Type B pancreatic cell (in vitro differentiated cells): Measurements from ENCODE around the gene ANKRD33B. TPM values are rescaled to one million over a fixed set of nuclear protein-coding genes. Genes with fewer than 3 reads are reported as not detected.
"Not testable (repeated sequence)": the region's sequence is repeated elsewhere in the genome, so short reads cannot be mapped to it uniquely, and the experiment has no call there.

Experiments
- DNase-seq: peaks from one replicate; pipeline ENCODE4 v3.0.0; 2021; ENCODE audit warnings: mixed read lengths; ENCODE audit not compliant: unreplicated experiment; ENCODE audit errors: extremely low spot score
- H3K27ac Mint-ChIP-seq: 2 replicates; pipeline ENCODE4 v1.8.0; 2021; ENCODE audit warnings: mild to moderate bottlenecking, mixed read lengths
- H3K27me3 Mint-ChIP-seq: 2 replicates; pipeline ENCODE4 v1.8.0; 2021; ENCODE audit warnings: mixed read lengths
- H3K36me3 Mint-ChIP-seq: 2 replicates; pipeline ENCODE4 v1.8.0; 2021; ENCODE audit warnings: mixed read lengths
- H3K4me1 Mint-ChIP-seq: one replicate; pipeline ENCODE4 v1.8.0; 2021; ENCODE audit warnings: mixed read lengths; ENCODE audit not compliant: unreplicated experiment
- H3K4me3 Mint-ChIP-seq: 2 replicates; pipeline ENCODE4 v1.8.0; 2021; ENCODE audit warnings: mild to moderate bottlenecking, mixed read lengths
- H3K9me3 Mint-ChIP-seq: 2 replicates; pipeline ENCODE4 v1.8.0; 2021; ENCODE audit warnings: mixed read lengths
- total RNA-seq: library from RNA; stranded (reverse); gene quantifications from 2 replicates; pipeline ENCODE4 v1.2.1, GENCODE V29; 2021; ENCODE audit warnings: low replicate concordance
- TF ChIP-seq, protein P1 (sequence below): fragments of 200-600 bp; sonication (generic); conservative IDR thresholded peaks from 2 replicates; pipeline ENCODE4 v1.5.0; 2021; ENCODE audit warnings: antibody characterized with exemption, mild to moderate bottlenecking

The ANKRD33B gene
- total RNA-seq, 1 donor from 2014 or later: 3.4 TPM

DNA sequence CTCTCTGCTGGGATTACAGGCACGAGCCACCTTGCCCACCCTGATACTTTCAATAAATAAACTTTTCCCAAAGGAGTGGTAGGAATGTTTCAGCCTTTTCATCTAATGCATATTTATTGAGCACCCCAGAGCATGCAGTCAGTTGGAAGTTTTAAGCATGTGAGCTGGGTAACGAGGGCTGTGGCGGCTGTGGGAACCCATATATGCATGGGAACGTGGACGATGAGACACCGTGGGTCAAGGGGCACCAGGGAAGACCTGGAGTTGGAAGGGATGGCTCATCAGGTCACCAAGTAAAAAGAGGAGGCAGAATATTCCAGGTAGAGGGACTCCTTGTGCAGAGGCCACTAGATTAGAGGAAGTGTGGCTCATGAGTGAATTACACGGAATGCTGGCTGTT, 64.7 kb downstream of the ANKRD33B start:
- no peak for DNase-seq
- H3K36me3 Mint-ChIP-seq: no peaks in the 10 kb centered on the region
- H3K27ac Mint-ChIP-seq: no peak overlapping the region
- no peaks in the 10 kb centered on the region for H3K9me3 Mint-ChIP-seq
- peaks cover 5% of the 10 kb centered on the region for H3K27me3 Mint-ChIP-seq
- TF ChIP-seq, protein P1, sequence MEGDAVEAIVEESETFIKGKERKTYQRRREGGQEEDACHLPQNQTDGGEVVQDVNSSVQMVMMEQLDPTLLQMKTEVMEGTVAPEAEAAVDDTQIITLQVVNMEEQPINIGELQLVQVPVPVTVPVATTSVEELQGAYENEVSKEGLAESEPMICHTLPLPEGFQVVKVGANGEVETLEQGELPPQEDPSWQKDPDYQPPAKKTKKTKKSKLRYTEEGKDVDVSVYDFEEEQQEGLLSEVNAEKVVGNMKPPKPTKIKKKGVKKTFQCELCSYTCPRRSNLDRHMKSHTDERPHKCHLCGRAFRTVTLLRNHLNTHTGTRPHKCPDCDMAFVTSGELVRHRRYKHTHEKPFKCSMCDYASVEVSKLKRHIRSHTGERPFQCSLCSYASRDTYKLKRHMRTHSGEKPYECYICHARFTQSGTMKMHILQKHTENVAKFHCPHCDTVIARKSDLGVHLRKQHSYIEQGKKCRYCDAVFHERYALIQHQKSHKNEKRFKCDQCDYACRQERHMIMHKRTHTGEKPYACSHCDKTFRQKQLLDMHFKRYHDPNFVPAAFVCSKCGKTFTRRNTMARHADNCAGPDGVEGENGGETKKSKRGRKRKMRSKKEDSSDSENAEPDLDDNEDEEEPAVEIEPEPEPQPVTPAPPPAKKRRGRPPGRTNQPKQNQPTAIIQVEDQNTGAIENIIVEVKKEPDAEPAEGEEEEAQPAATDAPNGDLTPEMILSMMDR: no peak
- no peak overlapping the region for H3K4me3 Mint-ChIP-seq
- H3K4me1 Mint-ChIP-seq: peaks cover 25% of the 10 kb centered on the region

DNA sequence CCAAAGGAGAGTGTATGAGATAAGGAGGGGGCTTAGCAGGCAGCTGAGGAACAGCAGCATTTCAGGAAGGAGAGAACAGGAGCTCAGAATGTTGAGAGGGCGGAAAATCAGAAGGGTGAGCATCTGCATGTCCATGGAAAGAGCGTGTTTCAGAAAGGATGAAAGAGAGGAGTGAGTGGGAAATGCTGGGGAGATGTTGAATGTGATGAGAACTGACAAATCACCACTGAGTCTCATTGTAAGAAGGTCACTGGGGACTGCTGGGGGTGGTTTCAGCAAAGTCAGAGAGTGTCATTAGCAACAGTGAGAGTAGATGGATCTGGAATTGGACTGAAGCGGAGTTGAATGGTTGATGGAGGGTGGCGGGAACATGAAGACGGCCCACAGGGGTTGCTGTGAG, 65.8 kb downstream of the ANKRD33B start:
- Mint-ChIP-seq H3K9me3 (no peaks in the 10 kb centered on the region), H3K4me3 (no peak overlapping the region), H3K27me3 (peaks cover 5% of the 10 kb centered on the region), H3K27ac (no peak overlapping the region), H3K4me1 (peaks cover 21% of the 10 kb centered on the region), H3K36me3 (no peaks in the 10 kb centered on the region)
- TF ChIP-seq, protein P1: no peak
- no peak for DNase-seq

DNA sequence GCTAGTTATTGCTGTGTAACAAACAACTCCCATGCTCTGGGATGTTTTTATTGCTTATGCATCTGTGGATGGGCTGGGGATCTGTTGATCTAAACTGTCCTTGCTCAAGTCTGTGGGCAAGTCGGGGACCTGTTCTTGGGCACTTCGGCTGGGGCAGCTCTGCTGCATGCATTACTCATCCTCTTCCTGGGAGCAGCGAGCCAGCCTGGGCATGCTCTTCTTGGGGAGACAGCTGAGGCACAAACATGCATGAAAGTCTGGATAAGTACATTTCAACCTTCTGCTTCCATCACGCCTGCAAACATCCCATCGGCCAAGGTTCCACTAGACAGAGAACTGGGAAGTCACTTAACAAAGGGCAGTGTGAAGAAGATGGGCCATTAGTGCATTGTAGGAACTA, 66.3 kb downstream of the ANKRD33B start:
- Mint-ChIP-seq H3K27ac (no peak overlapping the region), H3K4me1 (peaks cover 21% of the 10 kb centered on the region), H3K9me3 (no peaks in the 10 kb centered on the region), H3K27me3 (peaks cover 5% of the 10 kb centered on the region), H3K36me3 (no peaks in the 10 kb centered on the region), H3K4me3 (no peak overlapping the region)
- TF ChIP-seq, protein P1: no peak
- DNase-seq: no peak

DNA sequence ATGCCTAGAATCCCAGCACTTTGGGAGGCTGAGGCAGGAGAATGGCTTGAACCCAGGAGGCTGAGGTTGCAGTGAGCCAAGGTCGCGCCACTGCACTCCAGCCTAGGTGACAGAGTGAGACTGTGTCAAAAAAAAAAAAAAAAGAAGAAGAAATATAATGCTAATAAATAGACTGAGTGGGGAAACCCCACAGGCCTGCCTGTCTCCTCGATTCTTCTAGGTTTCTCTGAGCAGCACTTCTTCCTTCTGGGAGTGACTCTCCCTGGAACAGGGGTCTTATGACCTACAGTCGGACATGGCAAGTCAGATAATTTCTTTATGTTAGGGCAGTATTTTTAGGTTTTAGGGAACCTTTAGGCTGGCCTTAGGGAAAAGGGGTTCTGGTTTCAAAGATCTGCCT, 66.9 kb downstream of the ANKRD33B start:
- Mint-ChIP-seq H3K27ac (peak overlapping the region; percentile 41), H3K4me1 (peaks cover 21% of the 10 kb centered on the region), H3K27me3 (peaks cover 10% of the 10 kb centered on the region)
- H3K4me3 Mint-ChIP-seq, H3K36me3 Mint-ChIP-seq, DNase-seq, H3K9me3 Mint-ChIP-seq: not testable (repeated sequence)

DNA sequence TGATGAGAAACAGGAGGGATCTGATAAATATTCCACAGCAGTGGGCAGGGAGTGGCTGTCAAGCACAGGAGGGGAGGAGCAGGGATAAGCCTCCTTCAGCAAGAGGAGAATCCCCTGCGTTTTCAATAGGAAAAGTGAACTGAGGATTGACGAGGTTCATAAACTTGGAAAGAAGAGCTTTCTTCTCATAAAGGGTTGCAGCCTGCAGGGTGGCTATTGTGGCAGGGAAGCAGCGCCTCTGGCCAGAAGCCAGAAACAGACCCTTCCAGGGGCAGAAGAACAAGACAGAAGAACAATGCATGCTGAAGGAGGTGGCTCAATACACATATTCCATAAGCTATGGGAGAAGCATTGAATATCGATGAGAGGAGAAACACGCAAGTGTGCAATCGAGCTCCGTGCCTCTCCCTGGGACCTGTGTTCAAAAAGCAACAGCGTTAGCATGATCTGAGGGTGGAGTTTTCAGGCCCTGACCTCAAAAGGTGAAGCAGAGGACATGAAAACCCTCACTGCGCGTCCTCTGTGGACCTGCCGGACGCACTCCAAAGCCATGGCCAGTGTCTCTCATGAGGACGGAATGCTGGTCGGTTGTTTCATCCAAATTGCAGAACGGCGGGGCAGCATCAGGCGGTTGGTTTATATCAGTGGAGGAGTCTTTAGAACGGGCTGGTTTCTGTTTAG, 67.6 kb downstream of the ANKRD33B start:
- H3K27me3 Mint-ChIP-seq: peaks cover 11% of the 10 kb centered on the region
- no peaks in the 10 kb centered on the region for H3K9me3 Mint-ChIP-seq
- no peak for DNase-seq
- peaks cover 21% of the 10 kb centered on the region for H3K4me1 Mint-ChIP-seq
- H3K4me3 Mint-ChIP-seq: peak overlapping the region; percentile 12
- no peaks in the 10 kb centered on the region for H3K36me3 Mint-ChIP-seq
- H3K27ac Mint-ChIP-seq: peak overlapping the region; percentile 41
- TF ChIP-seq, protein P1: no peak

DNA sequence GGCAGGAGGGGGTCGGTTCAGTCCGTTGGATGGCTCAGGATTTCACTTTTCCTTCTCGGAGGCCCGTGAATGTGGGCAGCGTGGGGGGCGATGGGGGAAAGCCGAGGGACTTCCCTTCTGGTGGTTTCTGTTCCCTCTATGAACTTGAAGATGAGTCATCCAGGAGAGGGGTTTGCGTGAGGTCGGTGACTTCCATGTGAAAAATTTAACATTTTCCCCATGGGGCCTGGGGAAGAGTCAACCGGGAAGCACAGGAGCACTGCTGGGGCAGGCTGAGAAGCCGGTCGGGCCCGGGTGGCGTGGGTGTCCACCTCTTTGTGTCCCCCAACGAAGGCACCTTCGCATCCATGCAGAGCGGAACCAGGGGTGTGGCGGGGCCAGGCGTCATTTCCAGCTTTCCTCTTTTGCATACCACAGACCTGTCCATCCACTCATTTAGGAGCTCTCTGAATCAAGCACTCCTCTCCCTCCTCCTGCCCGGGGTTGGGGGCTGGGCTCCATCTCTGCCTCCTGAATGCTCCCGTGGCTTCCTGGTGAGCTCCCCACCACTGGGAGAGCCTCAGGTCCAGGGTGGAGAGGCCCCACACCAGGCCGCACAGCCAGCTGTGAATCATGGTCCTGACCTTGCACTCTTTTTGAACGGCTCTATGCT, 68.4 kb downstream of the ANKRD33B start:
- TF ChIP-seq, protein P1: no peak
- DNase-seq: no peak
- no peaks in the 10 kb centered on the region for H3K36me3 Mint-ChIP-seq
- no peak overlapping the region for H3K27ac Mint-ChIP-seq
- H3K4me1 Mint-ChIP-seq: peaks cover 17% of the 10 kb centered on the region
- peaks cover 16% of the 10 kb centered on the region for H3K27me3 Mint-ChIP-seq
- no peak overlapping the region for H3K4me3 Mint-ChIP-seq
- no peaks in the 10 kb centered on the region for H3K9me3 Mint-ChIP-seq
